ENCODE results near the gene SCG2. TPM values are rescaled to one million over a fixed set of nuclear protein-coding genes. Genes with fewer than 3 reads are reported as not detected.

SCG2 gene
- total and polyA plus RNA-seq, 2 donors: 0.28 to 0.71 TPM

DNA sequence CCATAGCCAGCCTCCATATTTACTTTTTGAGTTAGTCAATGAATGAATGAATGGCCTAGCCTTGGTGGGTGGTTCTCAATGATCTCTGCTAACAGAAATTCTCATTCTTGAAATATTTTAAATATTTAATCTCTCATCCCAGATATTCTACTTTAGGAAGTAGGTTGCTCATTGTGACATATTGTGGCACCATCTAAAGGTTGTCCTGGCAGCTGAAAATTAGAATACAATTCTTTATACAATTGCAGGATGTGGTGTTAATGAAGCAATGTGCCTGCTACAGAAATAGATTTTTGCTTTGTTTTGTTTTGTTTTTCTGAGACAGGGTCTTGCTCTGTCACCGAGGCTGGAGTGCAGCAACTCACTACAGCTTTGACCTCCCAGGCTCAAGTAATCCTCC lies 35.8 kb downstream of the SCG2 start:
- Histone ChIP-seq H3K9me3 (ENCODE audit: control insufficient read depth in 2 of 2, insufficient read depth in 1 of 2, low read length in 1 of 2) (no peaks in the 10 kb centered on the region), H3K4me3 (ENCODE audit: low read length in 2 of 2) (no peak overlapping the region), H3K27ac (ENCODE audit: low read depth in 1 of 2, low read length in 1 of 2) (no peak overlapping the region), H3K4me1 (ENCODE audit: control insufficient read depth in 2 of 2, insufficient read depth in 2 of 2, low read length in 2 of 2) (no peaks in the 10 kb centered on the region), H3K36me3 (ENCODE audit: control insufficient read depth in 2 of 2, insufficient read depth in 2 of 2, low read length in 1 of 2) (no peaks in the 10 kb centered on the region), H3K27me3 (ENCODE audit: control insufficient read depth in 2 of 2, insufficient read depth in 1 of 2, low read length in 1 of 2) (no peaks in the 10 kb centered on the region)
- 46% methylated on average over 1 of the region's 1 CpG for WGBS
- no peak for DNase-seq (ENCODE audit: low read depth in 6 of 9, low spot score in 9 of 9)

DNA sequence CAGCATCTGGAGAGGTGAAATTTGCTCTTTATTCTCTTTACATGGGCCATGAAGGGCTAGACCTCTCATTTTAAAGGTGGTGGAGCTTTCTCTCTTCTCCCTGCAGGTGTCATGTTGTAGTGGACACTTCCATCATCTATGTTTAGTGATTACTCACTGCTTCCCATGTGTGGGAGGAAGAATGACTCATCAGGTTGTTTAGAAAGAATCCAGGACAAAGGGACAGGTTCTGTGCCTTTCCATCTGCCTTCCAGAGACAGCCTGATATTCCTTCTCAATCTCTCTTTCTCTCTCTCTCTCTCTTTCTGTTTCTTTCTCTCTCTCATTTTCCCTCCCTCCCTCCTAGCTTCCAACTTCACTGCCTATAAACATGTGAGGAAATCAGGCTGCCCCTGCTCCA lies 38.7 kb downstream of the SCG2 start:
- DNase-seq (ENCODE audit: low read depth in 6 of 9, low spot score in 9 of 9): no peak
- Histone ChIP-seq H3K4me1 (ENCODE audit: control insufficient read depth in 2 of 2, insufficient read depth in 2 of 2, low read length in 2 of 2) (no peaks in the 10 kb centered on the region), H3K9me3 (ENCODE audit: control insufficient read depth in 2 of 2, insufficient read depth in 1 of 2, low read length in 1 of 2) (no peaks in the 10 kb centered on the region), H3K36me3 (ENCODE audit: control insufficient read depth in 2 of 2, insufficient read depth in 2 of 2, low read length in 1 of 2) (no peaks in the 10 kb centered on the region), H3K4me3 (ENCODE audit: low read length in 2 of 2) (no peak overlapping the region), H3K27ac (ENCODE audit: low read depth in 1 of 2, low read length in 1 of 2) (no peak overlapping the region), H3K27me3 (ENCODE audit: control insufficient read depth in 2 of 2, insufficient read depth in 1 of 2, low read length in 1 of 2) (no peaks in the 10 kb centered on the region)

DNA sequence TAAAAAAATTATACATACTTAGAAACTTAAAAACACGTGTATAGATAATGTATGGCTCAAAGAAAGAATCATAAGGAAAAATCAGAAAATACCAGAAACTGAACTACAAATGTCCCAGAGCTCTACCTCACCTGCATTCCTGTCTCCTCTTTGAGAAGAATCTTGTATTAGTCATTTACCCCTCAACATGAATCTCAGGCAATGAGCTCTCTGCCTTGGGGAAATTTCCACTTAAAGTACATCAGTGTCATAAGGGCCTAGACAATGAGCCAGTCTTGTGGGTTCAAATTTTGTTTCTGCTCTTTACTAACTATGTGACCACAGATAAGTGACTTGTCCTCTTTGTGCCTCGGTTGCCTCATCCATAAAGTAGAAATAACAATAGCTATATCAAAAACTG lies 40.1 kb downstream of the SCG2 start:
- Histone ChIP-seq H3K27ac (ENCODE audit: low read depth in 1 of 2, low read length in 1 of 2) (no peak overlapping the region), H3K4me3 (ENCODE audit: low read length in 2 of 2) (no peak overlapping the region), H3K36me3 (ENCODE audit: control insufficient read depth in 2 of 2, insufficient read depth in 2 of 2, low read length in 1 of 2) (no peaks in the 10 kb centered on the region), H3K4me1 (ENCODE audit: control insufficient read depth in 2 of 2, insufficient read depth in 2 of 2, low read length in 2 of 2) (no peaks in the 10 kb centered on the region), H3K27me3 (ENCODE audit: control insufficient read depth in 2 of 2, insufficient read depth in 1 of 2, low read length in 1 of 2) (no peaks in the 10 kb centered on the region), H3K9me3 (ENCODE audit: control insufficient read depth in 2 of 2, insufficient read depth in 1 of 2, low read length in 1 of 2) (no peaks in the 10 kb centered on the region)
- DNase-seq (ENCODE audit: low read depth in 6 of 9, low spot score in 9 of 9): no peak
- WGBS: 92% methylated on average over 2 of the region's 2 CpGs

DNA sequence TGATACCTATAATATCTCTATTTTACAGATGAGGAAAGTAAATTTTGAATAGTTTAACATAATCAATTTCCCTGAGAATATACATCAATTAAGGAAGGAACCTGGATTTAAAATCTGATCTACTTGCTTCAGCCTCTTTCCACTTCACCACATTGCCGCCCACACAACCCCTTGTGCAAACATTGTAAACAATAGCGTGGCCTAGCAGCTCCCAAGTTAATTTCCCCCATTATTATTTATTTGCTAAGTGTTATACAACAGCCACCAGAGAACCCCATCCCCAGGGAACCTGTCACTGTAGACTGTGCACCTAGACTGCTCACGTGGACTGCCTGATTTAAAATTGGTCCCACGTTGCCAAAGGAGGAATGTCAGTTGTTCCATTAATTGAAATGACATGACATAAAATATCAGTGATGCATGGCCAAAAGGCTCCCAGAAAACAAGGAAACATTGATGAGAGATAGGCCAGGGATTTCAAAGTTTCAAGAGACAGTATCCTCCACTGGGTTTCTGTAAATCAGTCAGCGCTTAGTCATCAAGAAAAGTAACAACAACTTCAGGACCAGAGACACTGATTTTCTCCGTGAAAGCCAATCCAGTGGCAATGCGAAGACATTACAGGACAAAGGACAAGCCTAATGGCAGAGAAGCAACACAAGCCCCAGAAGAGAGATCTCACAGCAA lies 41.3 kb downstream of the SCG2 start:
- no peaks in the 10 kb centered on the region for H3K27me3 ChIP-seq (ENCODE audit: control insufficient read depth in 2 of 2, insufficient read depth in 1 of 2, low read length in 1 of 2)
- DNase-seq (ENCODE audit: low read depth in 6 of 9, low spot score in 9 of 9): no peak
- no peaks in the 10 kb centered on the region for H3K4me1 ChIP-seq (ENCODE audit: control insufficient read depth in 2 of 2, insufficient read depth in 2 of 2, low read length in 2 of 2)
- no peak overlapping the region for H3K4me3 ChIP-seq (ENCODE audit: low read length in 2 of 2)
- no peaks in the 10 kb centered on the region for H3K9me3 ChIP-seq (ENCODE audit: control insufficient read depth in 2 of 2, insufficient read depth in 1 of 2, low read length in 1 of 2)
- H3K36me3 ChIP-seq (ENCODE audit: control insufficient read depth in 2 of 2, insufficient read depth in 2 of 2, low read length in 1 of 2): no peaks in the 10 kb centered on the region
- H3K27ac ChIP-seq (ENCODE audit: low read depth in 1 of 2, low read length in 1 of 2): no peak overlapping the region
- WGBS: 87% methylated on average over 7 of the region's 7 CpGs

DNA sequence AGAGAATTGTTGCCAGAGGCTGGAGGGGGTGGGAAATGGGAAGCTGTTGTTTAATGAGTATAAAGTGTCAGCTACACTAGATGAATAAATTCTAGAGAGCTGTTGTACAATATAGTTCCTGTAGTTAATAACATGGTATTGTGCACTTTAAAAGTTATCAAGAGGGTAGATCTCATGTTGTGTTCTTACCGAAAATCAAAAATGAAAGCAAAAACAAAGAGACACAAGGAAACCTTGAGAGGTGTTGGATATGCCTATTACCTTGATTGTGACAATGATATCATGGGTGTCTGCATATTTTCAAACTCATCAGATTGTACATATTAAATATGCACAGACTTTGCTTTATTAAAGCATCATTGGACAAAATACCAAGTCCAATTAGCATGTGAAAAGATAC lies 43.2 kb downstream of the SCG2 start:
- 65% methylated on average over 1 of the region's 1 CpG for WGBS
- DNase-seq (ENCODE audit: low read depth in 6 of 9, low spot score in 9 of 9): no peak
- no peaks in the 10 kb centered on the region for H3K27me3 ChIP-seq (ENCODE audit: control insufficient read depth in 2 of 2, insufficient read depth in 1 of 2, low read length in 1 of 2)

DNA sequence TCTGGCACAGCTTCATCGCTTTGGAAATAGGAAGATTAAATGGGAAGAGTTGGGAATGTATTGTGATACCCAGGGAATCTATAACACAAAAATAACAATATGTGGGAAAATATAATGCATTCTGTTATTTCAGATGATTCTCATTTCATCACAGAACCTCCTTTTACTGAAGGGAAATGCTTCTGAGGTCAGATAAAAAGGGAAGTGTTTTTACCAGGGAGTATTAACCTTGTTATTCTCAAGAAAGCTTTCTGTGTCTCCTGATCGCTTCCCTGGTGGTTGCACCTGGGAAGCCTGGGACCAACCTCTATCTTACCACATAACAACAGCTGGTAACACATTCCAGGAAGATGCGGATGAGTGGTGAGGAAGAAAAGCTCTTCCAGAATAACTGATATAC lies 47.2 kb downstream of the SCG2 start:
- Histone ChIP-seq H3K4me3 (ENCODE audit: low read length in 2 of 2) (no peak overlapping the region), H3K4me1 (ENCODE audit: control insufficient read depth in 2 of 2, insufficient read depth in 2 of 2, low read length in 2 of 2) (no peaks in the 10 kb centered on the region), H3K36me3 (ENCODE audit: control insufficient read depth in 2 of 2, insufficient read depth in 2 of 2, low read length in 1 of 2) (no peaks in the 10 kb centered on the region), H3K9me3 (ENCODE audit: control insufficient read depth in 2 of 2, insufficient read depth in 1 of 2, low read length in 1 of 2) (no peaks in the 10 kb centered on the region), H3K27ac (ENCODE audit: low read depth in 1 of 2, low read length in 1 of 2) (no peak overlapping the region), H3K27me3 (ENCODE audit: control insufficient read depth in 2 of 2, insufficient read depth in 1 of 2, low read length in 1 of 2) (no peaks in the 10 kb centered on the region)
- DNase-seq (ENCODE audit: low read depth in 6 of 9, low spot score in 9 of 9): no peak
- WGBS: 83% methylated on average over 3 of the region's 3 CpGs

More for the DNA sequence above, 43.2 kb downstream of the SCG2 start:
- H3K9me3 ChIP-seq (ENCODE audit: control insufficient read depth in 2 of 2, insufficient read depth in 1 of 2, low read length in 1 of 2): no peaks in the 10 kb centered on the region
- H3K4me3 ChIP-seq (ENCODE audit: low read length in 2 of 2): no peak overlapping the region
- no peaks in the 10 kb centered on the region for H3K4me1 ChIP-seq (ENCODE audit: control insufficient read depth in 2 of 2, insufficient read depth in 2 of 2, low read length in 2 of 2)
- H3K27ac ChIP-seq (ENCODE audit: low read depth in 1 of 2, low read length in 1 of 2): no peak overlapping the region
- H3K36me3 ChIP-seq (ENCODE audit: control insufficient read depth in 2 of 2, insufficient read depth in 2 of 2, low read length in 1 of 2): no peaks in the 10 kb centered on the region

DNA sequence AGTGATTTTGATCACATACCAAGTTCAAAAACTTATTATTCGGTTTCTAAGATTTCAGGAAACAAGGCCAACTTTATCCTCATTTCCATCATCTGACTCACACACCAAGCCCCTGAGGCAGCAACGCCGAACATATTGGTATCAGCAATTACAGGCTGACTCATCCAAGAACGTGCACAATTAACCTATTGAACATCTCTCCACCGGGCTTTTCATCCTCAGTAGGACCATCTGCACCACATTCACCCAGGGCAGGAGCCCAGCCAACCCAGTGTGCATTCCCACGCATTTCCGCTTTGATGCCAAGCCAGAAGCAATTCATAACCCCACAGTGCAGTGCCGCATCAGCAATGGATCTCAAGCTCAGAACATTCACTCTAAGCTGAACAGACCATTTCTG lies 52.9 kb downstream of the SCG2 start:
- DNase-seq (ENCODE audit: low read depth in 6 of 9, low spot score in 9 of 9): no peak
- Histone ChIP-seq H3K4me3 (ENCODE audit: low read length in 2 of 2) (no peak overlapping the region), H3K9me3 (ENCODE audit: control insufficient read depth in 2 of 2, insufficient read depth in 1 of 2, low read length in 1 of 2) (no peaks in the 10 kb centered on the region), H3K4me1 (ENCODE audit: control insufficient read depth in 2 of 2, insufficient read depth in 2 of 2, low read length in 2 of 2) (no peaks in the 10 kb centered on the region), H3K36me3 (ENCODE audit: control insufficient read depth in 2 of 2, insufficient read depth in 2 of 2, low read length in 1 of 2) (no peaks in the 10 kb centered on the region), H3K27ac (ENCODE audit: low read depth in 1 of 2, low read length in 1 of 2) (no peak overlapping the region), H3K27me3 (ENCODE audit: control insufficient read depth in 2 of 2, insufficient read depth in 1 of 2, low read length in 1 of 2) (no peaks in the 10 kb centered on the region)
- WGBS: 84% methylated on average over 8 of the region's 8 CpGs

DNA sequence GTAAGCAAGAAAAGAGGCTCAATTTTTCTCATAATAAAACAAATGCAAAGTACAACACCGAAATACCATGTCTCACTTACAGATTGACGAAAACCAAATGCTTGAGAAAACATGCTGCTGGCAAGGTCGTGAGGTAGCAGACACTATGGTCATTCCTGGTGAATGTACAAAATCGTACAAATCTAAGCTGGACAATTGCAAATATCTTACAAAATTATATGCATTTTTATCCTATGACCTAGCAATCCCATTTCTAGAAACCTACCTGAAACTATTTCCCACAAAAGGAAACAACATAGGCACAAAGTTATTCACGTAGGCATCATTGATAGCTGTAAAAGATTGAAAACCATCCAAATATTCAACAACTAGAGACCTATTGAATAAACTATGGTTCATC lies 54.0 kb downstream of the SCG2 start:
- WGBS: 90% methylated on average over 5 of the region's 5 CpGs
- Histone ChIP-seq H3K9me3 (ENCODE audit: control insufficient read depth in 2 of 2, insufficient read depth in 1 of 2, low read length in 1 of 2) (no peaks in the 10 kb centered on the region), H3K27me3 (ENCODE audit: control insufficient read depth in 2 of 2, insufficient read depth in 1 of 2, low read length in 1 of 2) (no peaks in the 10 kb centered on the region), H3K36me3 (ENCODE audit: control insufficient read depth in 2 of 2, insufficient read depth in 2 of 2, low read length in 1 of 2) (no peaks in the 10 kb centered on the region), H3K4me3 (ENCODE audit: low read length in 2 of 2) (no peak overlapping the region), H3K27ac (ENCODE audit: low read depth in 1 of 2, low read length in 1 of 2) (no peak overlapping the region), H3K4me1 (ENCODE audit: control insufficient read depth in 2 of 2, insufficient read depth in 2 of 2, low read length in 2 of 2) (no peaks in the 10 kb centered on the region)
- no peak for DNase-seq (ENCODE audit: low read depth in 6 of 9, low spot score in 9 of 9)

Measured in thymus (tissue), 11 donors.